ENCODE data around the gene ZBED4. TPM values are rescaled to one million over a fixed set of nuclear protein-coding genes. Genes with fewer than 3 reads are reported as not detected.

ZBED4 gene
- total RNA-seq, 4 donors from 2014 or later: 10.0 to 21.6 (median 11.4) TPM

DNA sequence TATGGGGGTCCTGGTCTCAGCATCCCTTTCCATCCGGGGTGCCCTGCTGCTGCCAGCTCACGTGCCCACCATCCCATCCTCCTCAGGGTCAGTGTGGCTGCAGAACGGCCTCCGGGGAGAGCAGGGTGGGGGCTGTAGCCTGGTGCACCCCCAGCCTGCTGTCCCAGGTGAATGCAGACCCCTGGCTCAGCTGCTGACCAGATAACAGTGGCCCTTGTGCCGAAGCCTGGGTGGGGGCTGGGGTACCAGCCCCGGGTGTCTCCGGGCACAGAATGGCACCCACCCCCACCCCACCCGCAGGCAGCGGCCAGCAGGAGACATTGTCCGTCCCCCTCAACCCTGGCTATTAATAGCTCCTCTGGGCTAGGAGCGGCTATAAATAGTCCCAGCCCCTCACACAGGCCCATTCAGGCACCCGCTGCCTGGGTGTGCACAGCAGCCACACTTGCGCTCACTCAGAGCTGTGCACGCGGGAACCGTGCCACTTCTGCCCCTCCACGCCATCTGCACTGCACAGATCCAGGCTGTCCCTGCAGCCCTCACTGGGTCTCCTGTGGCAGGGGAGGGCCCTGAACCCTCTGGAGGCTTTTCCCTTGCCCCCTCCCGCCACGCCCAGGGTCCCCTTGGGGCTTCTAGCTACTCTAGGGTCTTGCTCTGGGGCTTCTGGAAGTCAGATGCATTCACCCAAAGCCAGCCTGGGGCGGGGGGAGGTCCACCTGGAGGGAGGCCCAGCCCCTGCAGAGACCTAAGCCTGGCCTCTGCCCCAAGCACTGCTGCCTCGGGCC is 83.5 kb downstream of the ZBED4 start:
- TF ChIP-seq, protein P1, sequence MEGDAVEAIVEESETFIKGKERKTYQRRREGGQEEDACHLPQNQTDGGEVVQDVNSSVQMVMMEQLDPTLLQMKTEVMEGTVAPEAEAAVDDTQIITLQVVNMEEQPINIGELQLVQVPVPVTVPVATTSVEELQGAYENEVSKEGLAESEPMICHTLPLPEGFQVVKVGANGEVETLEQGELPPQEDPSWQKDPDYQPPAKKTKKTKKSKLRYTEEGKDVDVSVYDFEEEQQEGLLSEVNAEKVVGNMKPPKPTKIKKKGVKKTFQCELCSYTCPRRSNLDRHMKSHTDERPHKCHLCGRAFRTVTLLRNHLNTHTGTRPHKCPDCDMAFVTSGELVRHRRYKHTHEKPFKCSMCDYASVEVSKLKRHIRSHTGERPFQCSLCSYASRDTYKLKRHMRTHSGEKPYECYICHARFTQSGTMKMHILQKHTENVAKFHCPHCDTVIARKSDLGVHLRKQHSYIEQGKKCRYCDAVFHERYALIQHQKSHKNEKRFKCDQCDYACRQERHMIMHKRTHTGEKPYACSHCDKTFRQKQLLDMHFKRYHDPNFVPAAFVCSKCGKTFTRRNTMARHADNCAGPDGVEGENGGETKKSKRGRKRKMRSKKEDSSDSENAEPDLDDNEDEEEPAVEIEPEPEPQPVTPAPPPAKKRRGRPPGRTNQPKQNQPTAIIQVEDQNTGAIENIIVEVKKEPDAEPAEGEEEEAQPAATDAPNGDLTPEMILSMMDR (IDR thresholded peaks at IDR 0.05): no peak
- DNase-seq (ENCODE audit: low spot score) (no peak), ATAC-seq (ENCODE audit: low FRiP score) (no peak)

DNA sequence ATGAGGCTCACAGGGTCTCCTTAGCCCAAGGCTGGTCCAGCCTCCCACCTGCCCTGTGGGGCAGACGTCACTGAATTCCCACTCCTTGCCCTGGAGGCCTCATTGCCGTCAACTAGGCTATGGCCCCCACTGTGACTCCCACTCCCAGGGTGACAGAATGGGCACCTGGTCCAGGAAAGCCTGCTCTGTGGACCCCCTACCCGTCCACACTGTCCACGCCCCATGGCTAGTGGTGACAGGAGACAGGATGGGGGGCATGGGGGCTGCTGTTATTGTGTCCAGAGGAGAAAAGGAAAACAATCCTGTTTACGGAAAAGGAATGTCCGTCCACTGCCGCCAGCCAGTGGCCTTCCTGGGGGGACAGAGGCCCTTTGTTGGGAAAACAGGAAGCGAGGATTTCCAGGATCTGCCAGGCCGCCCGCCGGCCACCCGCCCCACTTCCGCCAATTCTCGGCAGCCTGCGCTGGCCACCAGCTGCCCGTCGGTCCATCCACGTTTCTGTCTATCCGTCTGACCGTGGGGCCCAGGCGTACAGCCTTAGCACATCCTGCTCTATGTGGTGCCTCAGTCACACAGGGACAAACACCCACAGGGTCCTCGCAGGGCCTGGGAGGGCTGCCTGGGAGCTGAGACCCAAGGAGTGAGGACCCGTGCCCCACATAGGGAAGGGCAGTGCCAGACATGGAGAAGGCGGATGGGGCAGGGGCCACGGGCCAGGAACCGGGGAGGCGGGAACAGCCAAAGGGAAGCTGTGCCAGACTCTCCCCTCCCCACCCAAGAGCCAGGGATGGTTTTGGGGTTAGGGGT is 84.3 kb downstream of the ZBED4 start:
- no peak for DNase-seq (ENCODE audit: low spot score)
- no peak for ATAC-seq (ENCODE audit: low FRiP score)
- TF ChIP-seq, protein P1 (IDR thresholded peaks at IDR 0.05): no peak

DNA sequence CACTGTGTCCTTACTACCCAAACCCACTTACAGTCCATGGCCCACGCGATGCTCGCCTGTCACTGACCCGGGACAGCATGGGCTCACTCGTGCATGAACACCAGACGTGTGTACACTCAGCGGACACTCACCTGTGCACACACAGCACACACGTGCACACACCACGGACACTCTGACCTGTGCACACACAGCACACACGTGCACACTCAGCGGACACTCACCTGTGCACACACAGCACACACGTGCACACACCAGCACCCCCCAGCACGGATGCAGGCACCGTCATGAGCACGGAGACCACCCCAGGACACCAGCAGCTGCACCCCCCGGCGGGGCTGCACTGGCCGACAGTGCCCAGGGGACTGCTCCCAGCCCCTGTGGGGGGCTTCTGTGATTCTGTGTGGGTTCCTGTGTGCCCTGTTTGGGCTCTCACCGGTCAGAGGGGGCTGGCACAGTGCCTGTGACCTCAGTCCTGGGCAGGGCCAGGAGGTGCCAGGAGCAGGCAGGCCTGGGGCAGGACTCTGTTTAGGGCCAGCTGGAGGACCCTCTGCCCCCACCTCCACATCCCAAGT is 85.0 kb downstream of the ZBED4 start:
- no peak for ATAC-seq (ENCODE audit: low FRiP score)
- TF ChIP-seq, protein P1 (IDR thresholded peaks at IDR 0.05): no peak
- DNase-seq (ENCODE audit: low spot score): no peak

Small RNA genes within 50 kb of the gene (small RNA-seq; reads per million reads assigned to genes)
- gene AL117328.1: not detected
- gene RF00017: not detected

Other genes starting within 250 kb of the ZBED4 start
- 10 to 100 TPM; 21.0 to 57.3 (median 33.8) TPM for gene BRD1, start 26.0 kb upstream of the ZBED4 start, total RNA-seq
- 10 to 100 TPM; 11.7 to 21.8 (median 13.0) TPM for gene ALG12, start 64.6 kb downstream of the ZBED4 start, total RNA-seq
- gene CRELD2, start 64.8 kb downstream of the ZBED4 start, total RNA-seq: 10 to 100 TPM; 30.8 to 52.4 (median 39.8) TPM
- 100 to 1,000 TPM in 2 of 4 donors, 10 to 100 TPM in 2; 92.2 to 174 (median 114) TPM for gene PIM3, start 106.9 kb downstream of the ZBED4 start, total RNA-seq
- not detected for gene IL17REL, start 158.9 kb downstream of the ZBED4 start, total RNA-seq
- gene TTLL8, start 204.5 kb downstream of the ZBED4 start, total RNA-seq: not detected
- gene MLC1, start 231.6 kb downstream of the ZBED4 start, total RNA-seq: under 1 TPM in 1 of 4 donors, not detected in 3; 0.44 TPM
- 1 to 10 TPM in 2 of 4 donors, under 1 TPM in 2; 0.36 to 2.5 (median 0.97) TPM for gene MOV10L1, start 236.2 kb downstream of the ZBED4 start, total RNA-seq